Fibroblast of lung (primary cell): ENCODE data around the gene SLC8A2. TPM values are rescaled to one million over a fixed set of nuclear protein-coding genes. Genes with fewer than 3 reads are reported as not detected.

Experiments used
- DNase-seq, 2 donors: peaks; one replicate each; pipeline versions ENCODE4 v3.0.0 to v3.0.0-alpha.2; 2010; ENCODE audit warnings: low read depth in 2 of 2
- H2AFZ ChIP-seq: 2 replicates; pipeline ENCODE4 v1.5.1; 2012; ENCODE audit warnings: low read length, control low read depth, inconsistent platforms
- H3K27ac ChIP-seq: 2 replicates; pipeline ENCODE4 v1.5.1; 2011; ENCODE audit warnings: low read length, control low read depth; ENCODE audit not compliant: insufficient read depth
- H3K27me3 ChIP-seq: 2 replicates; pipeline ENCODE4 v1.5.1; 2011; ENCODE audit warnings: mild to moderate bottlenecking, low read length; ENCODE audit not compliant: control insufficient read depth, insufficient read depth
- H3K36me3 ChIP-seq: 2 replicates; pipeline ENCODE4 v1.5.1; 2011; ENCODE audit warnings: low read length; ENCODE audit not compliant: control insufficient read depth, insufficient read depth
- H3K4me1 ChIP-seq: 2 replicates; pipeline ENCODE4 v1.5.1; 2011; ENCODE audit warnings: low read length; ENCODE audit not compliant: control insufficient read depth, insufficient read depth; ENCODE audit errors: extremely low read depth
- H3K4me2 ChIP-seq: 2 replicates; pipeline ENCODE4 v1.5.1; 2011; ENCODE audit warnings: low read length, control low read depth; ENCODE audit not compliant: insufficient read depth; ENCODE audit errors: extremely low read depth
- H3K4me3 ChIP-seq, 4 experiments: fragments of 200-600 bp in 1 of 4; sonication (generic) in 1 of 4; replicated peaks in 1 of 4; 2 replicates each; pipeline ENCODE4 v1.5.1; 2011 to 2016; ENCODE audit warnings: low read length in 4 of 4, low read depth in 3 of 4, mild to moderate bottlenecking in 3 of 4, control low read depth in 2 of 4, inconsistent platforms in 1 of 4, mixed read lengths in 1 of 4; ENCODE audit not compliant: insufficient read depth in 1 of 4; ENCODE audit errors: control extremely low read depth in 1 of 4
- H3K79me2 ChIP-seq: 2 replicates; pipeline ENCODE4 v1.5.1; 2012; ENCODE audit warnings: mild to moderate bottlenecking, low read length, inconsistent platforms; ENCODE audit not compliant: control insufficient read depth, insufficient read depth
- H3K9ac ChIP-seq: 2 replicates; pipeline ENCODE4 v1.5.1; 2011; ENCODE audit warnings: mild to moderate bottlenecking, low read length, control low read depth; ENCODE audit not compliant: insufficient read depth
- H3K9me3 ChIP-seq: 2 replicates; pipeline ENCODE4 v1.5.1; 2012; ENCODE audit warnings: low read depth, low read length; ENCODE audit not compliant: control insufficient read depth, insufficient read depth
- H4K20me1 ChIP-seq: 2 replicates; pipeline ENCODE4 v1.5.1; 2011; ENCODE audit warnings: low read length; ENCODE audit not compliant: control insufficient read depth, insufficient read depth; ENCODE audit errors: extremely low read depth
- EZH2 ChIP-seq: IDR thresholded peaks from 2 replicates; pipeline ENCODE4 v1.5.1; 2012; ENCODE audit warnings: low read length, control low read depth, mild to moderate bottlenecking; ENCODE audit errors: missing control alignments
- polyA plus RNA-seq, 2 donors: library from polyadenylated mRNA; depleted of rRNA in 1 of 2; stranded (reverse) in 1 of 2; unstranded in 1 of 2; fragments of >200 nt; gene quantifications; 2 replicates each; pipeline ENCODE4 v1.2.1, GENCODE V29; 2011 to 2012; ENCODE audit warnings: missing spikeins in 1 of 2
- total RNA-seq: library from RNA; depleted of rRNA; stranded (reverse); fragments of >200 nt; gene quantifications from 2 replicates; pipeline ENCODE4 v1.2.1, GENCODE V29; 2014
- TF ChIP-seq, protein P1 (sequence below), 2 donors: IDR thresholded peaks in 1 of 2; conservative IDR thresholded peaks in 1 of 2; 1 replicate in 1 of 2; 2 replicates in 1 of 2; pipeline ENCODE4 v1.5.1; 2011 to 2012; ENCODE audit warnings: low read length in 2 of 2, control low read depth in 1 of 2, inconsistent platforms in 1 of 2, low read depth in 1 of 2, mild to moderate bottlenecking in 1 of 2

Gene SLC8A2
- total and polyA plus RNA-seq, 2 donors (not counting 1 experiment from before 2014, with no cell fraction given), result under 0.01 TPM; not detected in 1

DNA sequence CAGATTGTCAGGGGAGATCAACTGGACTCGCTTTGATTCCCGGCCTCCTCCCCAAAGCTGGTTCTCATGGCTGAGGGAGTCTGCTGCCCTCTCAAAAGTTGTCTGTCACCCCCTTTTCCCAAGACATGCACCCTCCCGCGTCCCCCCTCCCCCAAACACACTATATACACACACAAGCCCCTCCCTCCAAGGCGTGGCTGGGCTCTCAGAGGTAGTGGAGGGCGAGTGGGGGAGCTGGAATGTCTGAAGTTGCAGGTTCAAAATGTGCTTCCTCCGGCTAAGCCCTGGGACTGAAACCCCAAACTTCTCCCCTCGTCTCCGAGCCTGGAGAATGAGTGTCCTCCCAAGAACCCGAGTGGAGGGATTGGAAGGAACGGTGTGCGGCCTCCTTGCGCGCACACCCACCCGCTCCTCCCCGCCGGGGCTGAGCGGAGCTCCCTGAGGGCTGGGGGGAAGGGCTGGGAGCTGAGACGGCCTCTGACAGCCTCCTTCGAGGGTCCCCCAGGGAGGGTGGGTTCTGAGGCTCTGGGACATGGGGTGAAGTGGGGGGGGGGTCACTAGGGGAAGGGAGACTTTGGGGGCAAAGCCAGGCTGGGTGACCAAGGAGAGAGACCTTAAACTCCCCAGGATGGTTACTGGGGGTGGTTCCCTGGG, 42.4 kb downstream of the SLC8A2 start:
- no peak for DNase-seq

DNA sequence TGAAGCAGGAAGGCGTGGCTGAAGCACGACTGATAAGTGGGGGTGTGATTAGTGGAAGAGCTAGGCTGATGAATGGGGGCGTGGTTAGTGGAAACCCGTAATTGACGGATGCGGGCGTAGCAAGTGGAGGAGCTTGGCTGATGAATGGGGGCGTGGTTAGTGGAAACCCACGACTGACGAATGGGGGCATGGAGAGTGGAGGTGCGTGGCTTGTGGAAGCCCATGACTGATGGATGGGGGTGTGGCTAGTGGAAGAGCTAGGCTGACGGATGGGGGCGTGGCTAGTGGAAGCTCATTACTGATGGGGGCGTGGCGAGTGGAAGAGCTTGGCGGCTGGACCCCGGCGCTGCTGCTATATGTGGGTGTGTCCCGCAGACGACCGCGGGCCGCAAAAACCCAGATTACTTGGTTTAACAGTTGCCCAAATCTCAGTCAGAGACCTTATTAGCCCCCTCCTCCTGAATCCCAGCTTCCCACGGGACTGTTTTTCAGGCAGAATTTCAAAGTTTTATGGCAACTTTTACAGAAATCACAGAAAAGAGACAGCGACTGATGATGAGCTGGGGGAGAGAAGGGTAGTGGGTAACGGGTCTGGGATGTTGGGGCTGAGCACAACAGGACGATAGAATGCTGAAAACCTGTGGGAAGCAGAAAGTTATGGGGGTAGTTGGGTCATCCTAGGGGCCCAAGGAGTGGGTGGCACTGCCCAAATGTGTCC, 43.4 kb downstream of the SLC8A2 start:
- DNase-seq, result peak; percentile 86 to 99
- Histone ChIP-seq H3K27me3 (peaks cover 7% of the 10 kb centered on the region), H3K36me3 (no peaks in the 10 kb centered on the region), H3K4me2 (peak overlapping the region; percentile 95), H3K4me3 (peak overlapping the region; percentile 28 to 47 (median 36)), H3K27ac (peak overlapping the region; percentile 38), H3K9me3 (no peaks in the 10 kb centered on the region), H3K79me2 (no peaks in the 10 kb centered on the region), H2AFZ (peak overlapping the region; percentile 73), H3K4me1 (peaks cover 14% of the 10 kb centered on the region), H4K20me1 (no peaks in the 10 kb centered on the region), H3K9ac (no peak overlapping the region)
- TF ChIP-seq, protein P1, sequence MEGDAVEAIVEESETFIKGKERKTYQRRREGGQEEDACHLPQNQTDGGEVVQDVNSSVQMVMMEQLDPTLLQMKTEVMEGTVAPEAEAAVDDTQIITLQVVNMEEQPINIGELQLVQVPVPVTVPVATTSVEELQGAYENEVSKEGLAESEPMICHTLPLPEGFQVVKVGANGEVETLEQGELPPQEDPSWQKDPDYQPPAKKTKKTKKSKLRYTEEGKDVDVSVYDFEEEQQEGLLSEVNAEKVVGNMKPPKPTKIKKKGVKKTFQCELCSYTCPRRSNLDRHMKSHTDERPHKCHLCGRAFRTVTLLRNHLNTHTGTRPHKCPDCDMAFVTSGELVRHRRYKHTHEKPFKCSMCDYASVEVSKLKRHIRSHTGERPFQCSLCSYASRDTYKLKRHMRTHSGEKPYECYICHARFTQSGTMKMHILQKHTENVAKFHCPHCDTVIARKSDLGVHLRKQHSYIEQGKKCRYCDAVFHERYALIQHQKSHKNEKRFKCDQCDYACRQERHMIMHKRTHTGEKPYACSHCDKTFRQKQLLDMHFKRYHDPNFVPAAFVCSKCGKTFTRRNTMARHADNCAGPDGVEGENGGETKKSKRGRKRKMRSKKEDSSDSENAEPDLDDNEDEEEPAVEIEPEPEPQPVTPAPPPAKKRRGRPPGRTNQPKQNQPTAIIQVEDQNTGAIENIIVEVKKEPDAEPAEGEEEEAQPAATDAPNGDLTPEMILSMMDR (conservative IDR thresholded peaks at IDR 0.05 in 1 of 2, IDR thresholded peaks at IDR 0.05 in 1 of 2; ENCODE audit: low read depth in 1 of 2, low read length in 2 of 2), result no peak
- TF ChIP-seq EZH2, result no peak

More for the DNA sequence above, 42.4 kb downstream of the SLC8A2 start:
- no peaks in the 10 kb centered on the region for H3K79me2 ChIP-seq
- H2AFZ ChIP-seq, result no peak overlapping the region
- no peak overlapping the region for H3K4me3 ChIP-seq
- H3K27ac ChIP-seq, result no peak overlapping the region
- H3K36me3 ChIP-seq, result no peaks in the 10 kb centered on the region
- no peak for TF ChIP-seq EZH2
- TF ChIP-seq, protein P1 (conservative IDR thresholded peaks at IDR 0.05 in 1 of 2, IDR thresholded peaks at IDR 0.05 in 1 of 2; ENCODE audit: low read depth in 1 of 2, low read length in 2 of 2), result no peak
- H3K4me2 ChIP-seq, result no peak overlapping the region
- H3K9ac ChIP-seq, result no peak overlapping the region
- H4K20me1 ChIP-seq, result no peaks in the 10 kb centered on the region
- no peaks in the 10 kb centered on the region for H3K27me3 ChIP-seq
- peaks cover 14% of the 10 kb centered on the region for H3K4me1 ChIP-seq
- no peaks in the 10 kb centered on the region for H3K9me3 ChIP-seq
